Measurements from ENCODE around the gene HEY2. TPM values are rescaled to one million over a fixed set of nuclear protein-coding genes. Genes with fewer than 3 reads are reported as not detected.
A peak's percentile ranks its signal among the peaks of the same experiment; 100 is the strongest.

The HEY2 gene
- total and polyA plus RNA-seq, 2 donors (not counting 1 experiment from before 2014, with no cell fraction given) = not detected

DNA sequence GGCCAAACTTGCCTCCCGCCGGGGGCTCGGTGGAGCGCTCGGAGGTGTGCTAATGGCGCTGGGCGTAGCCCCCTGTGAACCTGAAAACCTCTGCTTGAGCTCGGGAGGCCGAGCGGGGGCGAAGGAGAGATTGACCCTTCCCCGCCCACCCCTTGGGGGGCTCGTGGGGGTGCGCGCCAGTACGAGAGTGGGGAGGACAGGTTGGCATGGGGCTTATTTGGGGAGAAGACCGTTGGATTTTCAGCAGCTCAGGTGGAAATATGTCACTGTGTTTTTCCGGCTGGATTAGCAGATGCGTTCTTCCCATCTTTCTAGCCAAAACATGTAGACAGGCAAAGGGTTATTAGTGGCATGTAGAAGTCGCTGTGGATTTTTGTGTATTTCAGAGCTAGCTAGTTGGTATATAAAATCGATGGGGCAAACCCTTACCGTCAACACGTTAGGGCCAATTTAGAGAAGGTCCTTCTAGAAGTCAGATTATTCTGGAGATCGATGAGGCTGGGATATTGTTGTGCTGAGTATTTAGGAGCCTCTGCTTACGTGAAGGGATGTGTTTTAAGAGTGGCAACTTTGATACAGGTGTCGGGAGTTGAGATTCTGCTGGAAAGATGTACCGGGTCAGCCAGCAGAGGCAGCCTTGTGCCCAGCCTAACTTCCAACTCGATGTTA, 41.9 kb downstream of the HEY2 start:
- peaks cover 20% of the 10 kb centered on the region for H3K4me1 ChIP-seq (ENCODE audit: control insufficient read depth, extremely low read depth, insufficient read depth, low read length)
- H3K27ac ChIP-seq (ENCODE audit: insufficient read depth, low read length) = peak overlapping the region; percentile 85
- H4K20me1 ChIP-seq (ENCODE audit: control insufficient read depth, extremely low read depth, insufficient read depth, low read length) = no peaks in the 10 kb centered on the region
- peak; percentile 53 to 58 for DNase-seq (ENCODE audit: low read depth in 2 of 2)
- no peaks in the 10 kb centered on the region for H3K36me3 ChIP-seq (ENCODE audit: control insufficient read depth, insufficient read depth, low read length)
- H3K4me3 ChIP-seq (replicated peaks in 1 of 4; ENCODE audit: control extremely low read depth in 1 of 4, insufficient read depth in 1 of 4, low read depth in 3 of 4, low read length in 4 of 4) = peak overlapping the region; percentile 63 to 84 (median 77)
- H3K79me2 ChIP-seq (ENCODE audit: control insufficient read depth, insufficient read depth, low read length) = peaks cover 17% of the 10 kb centered on the region
- peak overlapping the region; percentile 86 for H3K9ac ChIP-seq (ENCODE audit: insufficient read depth, low read length)
- H3K4me2 ChIP-seq (ENCODE audit: extremely low read depth, insufficient read depth, low read length) = peak overlapping the region; percentile 91
- no peaks in the 10 kb centered on the region for H3K27me3 ChIP-seq (ENCODE audit: control insufficient read depth, insufficient read depth, low read length)
- no peaks in the 10 kb centered on the region for H3K9me3 ChIP-seq (ENCODE audit: control insufficient read depth, insufficient read depth, low read depth, low read length)
- TF ChIP-seq, protein P1, sequence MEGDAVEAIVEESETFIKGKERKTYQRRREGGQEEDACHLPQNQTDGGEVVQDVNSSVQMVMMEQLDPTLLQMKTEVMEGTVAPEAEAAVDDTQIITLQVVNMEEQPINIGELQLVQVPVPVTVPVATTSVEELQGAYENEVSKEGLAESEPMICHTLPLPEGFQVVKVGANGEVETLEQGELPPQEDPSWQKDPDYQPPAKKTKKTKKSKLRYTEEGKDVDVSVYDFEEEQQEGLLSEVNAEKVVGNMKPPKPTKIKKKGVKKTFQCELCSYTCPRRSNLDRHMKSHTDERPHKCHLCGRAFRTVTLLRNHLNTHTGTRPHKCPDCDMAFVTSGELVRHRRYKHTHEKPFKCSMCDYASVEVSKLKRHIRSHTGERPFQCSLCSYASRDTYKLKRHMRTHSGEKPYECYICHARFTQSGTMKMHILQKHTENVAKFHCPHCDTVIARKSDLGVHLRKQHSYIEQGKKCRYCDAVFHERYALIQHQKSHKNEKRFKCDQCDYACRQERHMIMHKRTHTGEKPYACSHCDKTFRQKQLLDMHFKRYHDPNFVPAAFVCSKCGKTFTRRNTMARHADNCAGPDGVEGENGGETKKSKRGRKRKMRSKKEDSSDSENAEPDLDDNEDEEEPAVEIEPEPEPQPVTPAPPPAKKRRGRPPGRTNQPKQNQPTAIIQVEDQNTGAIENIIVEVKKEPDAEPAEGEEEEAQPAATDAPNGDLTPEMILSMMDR (conservative IDR thresholded peaks at IDR 0.05 in 1 of 2, IDR thresholded peaks at IDR 0.05 in 1 of 2; ENCODE audit: low read depth in 1 of 2, low read length in 2 of 2) = peak; percentile 59 to 82
- no peak for TF ChIP-seq EZH2 (IDR thresholded peaks at IDR 0.05; ENCODE audit: low read length, missing control alignments)
- H2AFZ ChIP-seq (ENCODE audit: low read length) = peak overlapping the region; percentile 90

DNA sequence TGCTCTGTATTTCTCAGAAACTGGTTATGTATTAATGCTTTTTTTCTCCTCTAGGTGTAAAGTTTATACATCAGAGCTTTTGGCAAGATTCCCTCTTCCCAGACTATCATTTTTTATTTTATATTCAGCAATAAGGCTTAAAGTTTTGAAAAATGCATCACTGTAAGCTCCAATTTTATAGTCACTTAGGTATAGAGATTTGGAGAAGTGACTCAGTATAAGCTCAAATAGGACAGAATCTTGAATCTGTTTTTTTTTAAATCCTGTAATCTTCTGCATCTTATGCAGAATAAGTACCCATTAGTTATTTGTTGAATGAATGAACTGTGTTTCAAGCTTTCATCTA, 42.4 kb downstream of the HEY2 start:
- Histone ChIP-seq H2AFZ (ENCODE audit: low read length) (no peak overlapping the region), H3K4me2 (ENCODE audit: extremely low read depth, insufficient read depth, low read length) (peak overlapping the region; percentile 91), H3K27ac (ENCODE audit: insufficient read depth, low read length) (no peak overlapping the region), H3K4me3 (replicated peaks in 1 of 4; ENCODE audit: control extremely low read depth in 1 of 4, insufficient read depth in 1 of 4, low read depth in 3 of 4, low read length in 4 of 4) (peak overlapping the region; percentile 63 to 84 (median 77)), H3K36me3 (ENCODE audit: control insufficient read depth, insufficient read depth, low read length) (no peaks in the 10 kb centered on the region), H3K79me2 (ENCODE audit: control insufficient read depth, insufficient read depth, low read length) (peaks cover 17% of the 10 kb centered on the region), H3K9ac (ENCODE audit: insufficient read depth, low read length) (no peak overlapping the region), H4K20me1 (ENCODE audit: control insufficient read depth, extremely low read depth, insufficient read depth, low read length) (no peaks in the 10 kb centered on the region), H3K4me1 (ENCODE audit: control insufficient read depth, extremely low read depth, insufficient read depth, low read length) (peaks cover 20% of the 10 kb centered on the region), H3K27me3 (ENCODE audit: control insufficient read depth, insufficient read depth, low read length) (no peaks in the 10 kb centered on the region), H3K9me3 (ENCODE audit: control insufficient read depth, insufficient read depth, low read depth, low read length) (no peaks in the 10 kb centered on the region)
- DNase-seq (ENCODE audit: low read depth in 2 of 2) = no peak
- TF ChIP-seq, protein P1 (conservative IDR thresholded peaks at IDR 0.05 in 1 of 2, IDR thresholded peaks at IDR 0.05 in 1 of 2; ENCODE audit: low read depth in 1 of 2, low read length in 2 of 2) = no peak
- no peak for TF ChIP-seq EZH2 (IDR thresholded peaks at IDR 0.05; ENCODE audit: low read length, missing control alignments)

DNA sequence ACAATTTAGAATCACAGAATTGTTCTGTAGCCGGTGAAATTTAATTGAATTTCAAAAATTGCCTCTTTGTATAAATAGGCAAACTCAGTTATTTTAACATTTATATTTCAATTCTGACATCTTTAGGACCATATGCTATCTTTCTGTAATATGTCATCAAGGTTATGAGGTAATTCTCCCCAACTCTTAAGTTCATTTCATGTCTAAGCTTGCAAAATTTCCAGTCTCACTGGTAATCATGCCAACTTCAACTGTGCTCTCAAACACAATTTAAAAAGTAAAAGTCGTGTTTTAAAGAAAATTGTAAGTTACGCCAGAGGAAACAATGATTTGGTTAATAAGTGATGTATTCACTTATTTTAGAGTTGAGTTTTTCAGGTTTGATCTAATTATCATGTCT, 42.7 kb downstream of the HEY2 start:
- peaks cover 18% of the 10 kb centered on the region for H3K79me2 ChIP-seq (ENCODE audit: control insufficient read depth, insufficient read depth, low read length)
- H2AFZ ChIP-seq (ENCODE audit: low read length) = no peak overlapping the region
- no peak for TF ChIP-seq EZH2 (IDR thresholded peaks at IDR 0.05; ENCODE audit: low read length, missing control alignments)
- TF ChIP-seq, protein P1 (conservative IDR thresholded peaks at IDR 0.05 in 1 of 2, IDR thresholded peaks at IDR 0.05 in 1 of 2; ENCODE audit: low read depth in 1 of 2, low read length in 2 of 2) = no peak
- no peaks in the 10 kb centered on the region for H4K20me1 ChIP-seq (ENCODE audit: control insufficient read depth, extremely low read depth, insufficient read depth, low read length)
- H3K9ac ChIP-seq (ENCODE audit: insufficient read depth, low read length) = no peak overlapping the region
- H3K4me2 ChIP-seq (ENCODE audit: extremely low read depth, insufficient read depth, low read length) = peak overlapping the region; percentile 91
- H3K9me3 ChIP-seq (ENCODE audit: control insufficient read depth, insufficient read depth, low read depth, low read length) = no peaks in the 10 kb centered on the region
- H3K36me3 ChIP-seq (ENCODE audit: control insufficient read depth, insufficient read depth, low read length) = no peaks in the 10 kb centered on the region
- no peak for DNase-seq (ENCODE audit: low read depth in 2 of 2)
- H3K4me3 ChIP-seq (replicated peaks in 1 of 4; ENCODE audit: control extremely low read depth in 1 of 4, insufficient read depth in 1 of 4, low read depth in 3 of 4, low read length in 4 of 4) = peak overlapping the region; percentile 63 to 84 (median 77)
- no peaks in the 10 kb centered on the region for H3K27me3 ChIP-seq (ENCODE audit: control insufficient read depth, insufficient read depth, low read length)
- no peak overlapping the region for H3K27ac ChIP-seq (ENCODE audit: insufficient read depth, low read length)
- H3K4me1 ChIP-seq (ENCODE audit: control insufficient read depth, extremely low read depth, insufficient read depth, low read length) = peaks cover 20% of the 10 kb centered on the region
